NB4 (cell line): ENCODE results near the gene CTNNAL1.

Source experiments
- MAX ChIP-seq: IDR thresholded peaks from 2 replicates; pipeline ENCODE4 v1.6.1; 2011; ENCODE audit warnings: low read depth, low read length
- POLR2A ChIP-seq: IDR thresholded peaks from 2 replicates; pipeline ENCODE4 v1.6.1; 2011; ENCODE audit warnings: mild to moderate bottlenecking; ENCODE audit not compliant: insufficient read length; ENCODE audit errors: extremely low read depth
- TF ChIP-seq, protein P1 (sequence below): IDR thresholded peaks from one replicate; pipeline ENCODE4 v1.5.1; 2012; ENCODE audit warnings: low read depth, low read length

GRCh38 chr9:109030426-109030825 lies 17.1 kb upstream of the CTNNAL1 start:
- TF ChIP-seq, protein P1, sequence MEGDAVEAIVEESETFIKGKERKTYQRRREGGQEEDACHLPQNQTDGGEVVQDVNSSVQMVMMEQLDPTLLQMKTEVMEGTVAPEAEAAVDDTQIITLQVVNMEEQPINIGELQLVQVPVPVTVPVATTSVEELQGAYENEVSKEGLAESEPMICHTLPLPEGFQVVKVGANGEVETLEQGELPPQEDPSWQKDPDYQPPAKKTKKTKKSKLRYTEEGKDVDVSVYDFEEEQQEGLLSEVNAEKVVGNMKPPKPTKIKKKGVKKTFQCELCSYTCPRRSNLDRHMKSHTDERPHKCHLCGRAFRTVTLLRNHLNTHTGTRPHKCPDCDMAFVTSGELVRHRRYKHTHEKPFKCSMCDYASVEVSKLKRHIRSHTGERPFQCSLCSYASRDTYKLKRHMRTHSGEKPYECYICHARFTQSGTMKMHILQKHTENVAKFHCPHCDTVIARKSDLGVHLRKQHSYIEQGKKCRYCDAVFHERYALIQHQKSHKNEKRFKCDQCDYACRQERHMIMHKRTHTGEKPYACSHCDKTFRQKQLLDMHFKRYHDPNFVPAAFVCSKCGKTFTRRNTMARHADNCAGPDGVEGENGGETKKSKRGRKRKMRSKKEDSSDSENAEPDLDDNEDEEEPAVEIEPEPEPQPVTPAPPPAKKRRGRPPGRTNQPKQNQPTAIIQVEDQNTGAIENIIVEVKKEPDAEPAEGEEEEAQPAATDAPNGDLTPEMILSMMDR, result no peak
- TF ChIP-seq POLR2A (no peak), MAX (no peak)
